GM18909 (cell line): ENCODE measurements around the gene ZSCAN21.

Source experiments
- ATAC-seq: cut with Tn5 transposase; IDR thresholded peaks from one replicate; pipeline ENCODE4 v1.9.1; 2021; ENCODE audit warnings: mild to moderate bottlenecking; ENCODE audit not compliant: unreplicated experiment, poor library complexity

ZSCAN21 gene

DNA sequence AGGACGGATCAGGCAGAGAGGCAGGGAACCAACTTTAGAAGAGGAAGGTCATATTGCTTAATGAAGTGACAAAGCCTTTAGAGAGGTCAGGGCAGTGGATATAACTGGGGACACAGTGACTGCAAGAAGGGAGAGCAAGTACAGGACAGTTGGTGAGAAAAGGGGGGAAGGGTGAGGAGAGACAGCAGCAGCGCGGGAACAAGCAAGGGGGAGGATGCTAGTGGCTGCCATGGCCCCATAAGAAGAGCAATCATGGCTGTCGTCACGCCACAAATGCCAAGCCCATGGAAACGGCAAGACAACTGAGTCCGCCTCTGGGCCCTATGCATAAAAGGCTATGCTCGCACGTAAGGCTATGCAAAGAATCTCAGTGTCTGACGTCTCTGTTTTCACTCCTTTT is 22.9 kb downstream of the ZSCAN21 start:
- no peak for ATAC-seq

DNA sequence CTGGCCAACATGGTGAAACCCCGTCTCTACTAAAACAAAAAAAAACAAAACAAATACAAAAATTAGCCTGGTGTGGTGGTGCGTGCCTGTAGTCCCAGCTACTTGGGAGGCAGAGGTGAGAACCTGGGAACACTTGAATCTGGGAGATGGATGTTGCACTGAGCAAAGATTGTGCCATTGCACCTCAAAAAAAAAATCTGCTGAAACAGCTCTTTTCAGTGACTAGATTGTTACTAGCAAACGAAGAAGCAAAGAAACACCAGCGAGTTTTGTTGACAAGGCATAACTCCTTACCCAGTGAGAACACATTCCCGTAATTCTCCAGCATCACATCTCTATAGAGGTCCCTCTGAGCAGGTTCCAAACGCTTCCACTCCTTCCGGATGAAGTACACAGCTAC is 25.3 kb downstream of the ZSCAN21 start:
- no peak for ATAC-seq

DNA sequence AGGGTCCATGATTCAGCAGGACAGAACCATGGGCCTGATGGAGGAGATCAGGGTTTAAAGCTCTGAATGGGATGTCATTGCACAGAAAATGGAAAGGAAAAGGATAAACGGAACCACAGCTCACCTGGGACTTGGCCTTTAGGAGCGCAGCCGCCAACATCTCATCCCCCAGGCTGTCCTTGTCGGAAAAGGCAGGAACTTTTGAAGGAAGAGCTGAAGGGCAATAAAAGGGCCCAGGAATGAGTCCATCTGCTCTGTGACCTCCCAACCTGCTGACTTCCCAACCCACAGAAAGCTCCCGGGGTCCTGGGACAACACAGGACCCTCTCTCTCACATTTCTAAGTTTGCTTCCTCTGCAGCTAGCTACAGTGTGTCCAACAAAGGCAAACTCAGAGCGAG is 25.8 kb downstream of the ZSCAN21 start:
- ATAC-seq = no peak

DNA sequence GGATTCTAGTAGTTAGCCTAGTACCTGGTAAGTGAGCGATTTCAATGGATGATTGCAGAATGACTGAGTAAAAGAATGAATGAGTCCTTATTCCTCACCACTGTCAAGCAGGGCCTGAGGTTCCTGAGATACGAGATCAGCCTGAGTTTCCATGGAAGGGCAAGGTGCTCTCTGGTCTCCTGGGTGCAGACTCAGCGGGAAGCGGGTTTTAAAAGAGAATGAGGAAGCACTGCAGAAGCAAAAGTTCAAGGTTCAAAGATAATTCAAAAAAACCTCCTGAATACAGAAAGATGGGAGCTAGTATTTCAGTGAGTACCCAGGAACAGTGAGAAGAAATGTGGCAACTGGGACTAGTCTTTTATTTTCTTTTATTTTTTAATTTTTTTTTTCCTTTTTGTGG is 27.6 kb downstream of the ZSCAN21 start:
- ATAC-seq = no peak

DNA sequence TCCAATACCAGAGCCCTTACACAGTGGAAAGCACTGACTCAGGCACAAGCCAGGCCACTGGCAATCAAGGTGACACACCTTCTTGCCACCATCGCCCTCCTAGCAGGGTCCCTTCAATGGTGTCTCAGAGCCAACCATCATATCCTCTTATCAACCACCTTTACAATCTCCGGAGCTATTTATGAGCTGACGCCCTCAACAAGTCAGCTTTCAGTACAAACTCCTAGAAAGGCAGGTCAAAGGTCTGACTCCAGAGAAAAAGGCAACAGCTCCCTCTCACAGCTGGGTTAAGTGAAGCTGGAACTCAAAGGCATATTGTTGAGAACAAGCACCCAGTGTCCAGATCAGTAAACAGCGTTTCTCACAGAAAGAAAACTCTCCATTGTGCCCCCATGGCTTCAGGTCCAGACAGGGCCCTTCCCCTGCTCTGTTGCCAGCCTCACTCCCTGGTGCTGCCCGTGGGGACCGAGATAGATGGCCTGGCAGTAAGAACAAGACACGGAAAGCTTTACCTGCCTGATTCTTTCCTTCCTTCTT is 29.5 kb downstream of the ZSCAN21 start:
- ATAC-seq = no peak

DNA sequence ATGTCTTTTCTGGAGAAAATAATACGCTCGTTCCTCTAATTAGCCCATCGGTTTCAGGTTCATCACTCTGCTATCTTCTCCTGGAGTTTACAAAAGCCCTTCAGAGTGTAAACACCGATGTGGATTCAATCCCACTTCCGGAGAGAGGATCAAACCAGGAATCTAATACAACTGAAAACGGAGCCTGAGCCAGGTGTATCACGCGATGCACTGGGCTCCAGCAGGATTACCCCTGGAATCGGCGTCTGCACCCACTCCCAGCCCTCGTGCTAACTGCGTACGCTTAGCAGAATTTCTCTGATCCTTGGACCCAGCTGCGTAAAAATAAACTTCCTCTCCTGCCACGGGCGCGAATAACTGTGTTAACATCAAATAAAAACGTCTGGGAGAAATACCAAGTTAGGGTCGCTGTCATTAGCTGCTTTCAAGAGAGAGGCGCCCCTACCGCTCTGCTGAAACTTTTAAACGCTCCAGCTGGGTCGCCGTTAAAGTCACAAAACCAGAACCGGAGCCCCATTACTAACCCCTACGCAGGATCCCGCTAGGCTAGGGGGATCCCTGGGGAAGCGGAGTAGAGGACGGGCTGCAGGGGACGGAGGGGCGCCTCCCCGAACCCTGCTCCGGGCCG is 31.4 kb downstream of the ZSCAN21 start:
- ATAC-seq = no peak

DNA sequence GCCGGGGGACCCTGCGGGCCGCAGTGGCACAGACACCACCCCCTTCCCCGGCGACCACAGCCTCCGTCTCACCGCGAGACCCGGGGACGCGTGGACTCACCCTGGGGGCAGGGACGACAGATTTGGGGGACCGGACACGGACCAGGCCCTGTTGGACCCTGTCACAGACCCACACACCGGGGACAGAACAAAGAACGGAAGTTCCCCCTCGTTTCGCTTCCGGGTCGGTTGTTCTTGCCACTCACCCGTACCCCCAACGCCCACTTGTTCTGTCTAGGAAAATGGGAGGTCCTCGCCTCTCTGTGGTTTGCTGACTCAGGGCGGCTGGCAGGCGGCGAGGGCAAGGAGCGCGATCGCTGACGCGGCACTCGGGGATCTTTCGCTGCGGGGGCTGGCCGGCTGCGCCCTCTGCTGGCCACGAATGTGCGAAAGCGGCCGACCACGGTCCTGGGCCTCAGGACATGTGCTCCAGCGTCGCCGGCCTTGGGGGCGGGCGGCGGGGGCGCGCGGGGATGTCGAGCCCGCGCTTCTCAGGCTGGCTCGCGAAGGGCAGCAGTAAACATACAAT is 32.0 kb downstream of the ZSCAN21 start, which contains the start of gene ZNF3:
Gene ZNF3, minus strand, starts transcription at position 189 of the 568 bp plus-strand sequence. CDS start 4,366 bp downstream, outside the sequence.
- ATAC-seq = peak; percentile 93

DNA sequence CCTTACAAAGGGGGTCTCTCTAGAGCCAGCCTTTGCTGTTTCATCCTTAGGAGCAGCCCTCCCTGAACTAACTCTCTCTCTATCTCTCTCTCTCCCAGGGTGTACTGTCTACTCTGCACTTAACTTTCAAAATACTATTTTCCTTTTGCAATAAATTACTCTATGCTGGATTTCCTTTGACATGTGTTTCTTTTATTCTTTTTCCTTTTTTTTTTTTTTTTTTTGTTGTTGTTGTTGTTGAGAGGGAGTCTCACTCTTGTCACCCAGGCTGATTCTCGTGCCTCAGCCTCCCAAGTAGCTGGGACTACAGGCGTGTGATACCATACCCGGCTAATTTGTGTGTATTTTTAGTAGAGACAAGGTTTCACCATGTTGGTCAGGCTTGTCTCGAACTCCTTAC is 33.4 kb downstream of the ZSCAN21 start:
- ATAC-seq = no peak

DNA sequence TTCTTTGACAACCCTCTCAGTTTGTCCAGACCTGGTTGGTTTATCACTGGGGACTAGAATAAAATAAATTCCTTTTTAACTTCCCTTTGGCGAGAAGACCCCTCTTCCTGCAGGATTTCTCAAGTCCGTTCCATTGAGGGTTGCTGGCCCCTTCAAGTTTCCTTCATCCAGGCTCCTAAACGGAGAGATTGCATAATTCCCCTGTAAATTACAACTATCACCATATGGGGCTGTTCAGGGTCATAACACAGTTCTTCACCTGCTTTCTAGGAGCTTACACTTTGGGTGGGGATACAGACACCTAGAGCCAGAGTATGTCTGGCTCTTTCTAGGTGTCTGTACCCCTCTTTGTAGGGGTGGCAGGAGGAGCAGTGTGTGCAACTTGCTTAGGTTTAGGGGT is 35.9 kb downstream of the ZSCAN21 start:
- ATAC-seq = no peak

DNA sequence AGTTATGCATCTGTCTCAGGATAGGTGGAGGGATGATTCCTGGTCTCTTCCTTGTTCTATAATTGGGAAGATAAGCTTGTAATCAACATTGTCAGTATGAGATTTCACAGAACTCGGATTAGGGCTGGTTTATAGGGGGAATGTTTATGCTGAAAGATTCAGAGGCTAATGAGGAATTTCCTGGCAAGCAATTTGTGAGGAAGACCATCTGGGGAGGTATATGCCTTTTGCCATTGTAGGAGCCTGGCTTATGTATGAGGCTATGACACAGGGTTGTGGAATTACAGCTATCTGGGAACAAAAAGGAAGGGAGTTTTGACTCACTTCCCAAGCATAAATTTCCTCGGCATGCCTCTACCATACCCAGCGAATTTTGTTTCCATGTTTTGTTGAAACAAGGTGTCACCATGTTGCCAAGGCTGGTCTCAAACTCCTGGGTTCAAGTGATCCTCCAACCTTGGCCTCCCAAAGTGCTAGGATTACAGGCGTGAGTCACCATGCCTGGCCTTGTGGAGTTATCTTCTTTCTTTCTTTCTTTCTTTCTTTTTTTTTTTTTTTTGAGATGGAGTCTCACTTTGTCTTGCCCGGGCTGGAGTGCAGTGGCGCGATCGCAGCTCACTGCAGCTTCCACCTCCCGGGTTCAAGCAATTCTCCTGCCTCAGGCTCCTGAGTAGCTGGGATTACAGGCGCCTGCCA is 37.6 kb downstream of the ZSCAN21 start:
- ATAC-seq = no peak

DNA sequence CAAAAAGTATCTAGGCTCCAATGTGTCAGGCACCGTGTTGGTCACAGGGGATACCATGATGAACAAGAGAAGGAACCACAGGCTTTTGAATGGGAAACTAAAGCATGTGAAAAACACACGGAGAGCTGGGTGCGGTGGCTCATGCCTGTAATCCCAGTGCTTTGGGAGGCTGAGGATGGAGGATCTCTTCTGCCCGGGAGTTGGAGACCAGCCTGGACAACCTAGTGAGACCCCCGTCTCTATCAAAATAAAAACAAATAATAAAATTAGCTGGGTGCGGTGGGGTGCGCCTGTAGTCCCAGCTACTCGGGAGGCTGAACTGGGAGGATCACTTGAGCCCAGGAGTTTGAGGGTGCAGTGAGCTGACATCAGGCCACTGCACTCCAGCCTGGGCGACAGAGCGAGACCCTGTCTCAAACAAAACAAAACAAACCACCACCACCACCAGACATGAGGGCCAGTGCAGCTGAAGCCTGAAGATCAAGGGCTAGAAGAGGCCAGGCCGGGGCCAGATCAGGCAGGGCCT is 38.6 kb downstream of the ZSCAN21 start:
- ATAC-seq = peak; percentile 16

DNA sequence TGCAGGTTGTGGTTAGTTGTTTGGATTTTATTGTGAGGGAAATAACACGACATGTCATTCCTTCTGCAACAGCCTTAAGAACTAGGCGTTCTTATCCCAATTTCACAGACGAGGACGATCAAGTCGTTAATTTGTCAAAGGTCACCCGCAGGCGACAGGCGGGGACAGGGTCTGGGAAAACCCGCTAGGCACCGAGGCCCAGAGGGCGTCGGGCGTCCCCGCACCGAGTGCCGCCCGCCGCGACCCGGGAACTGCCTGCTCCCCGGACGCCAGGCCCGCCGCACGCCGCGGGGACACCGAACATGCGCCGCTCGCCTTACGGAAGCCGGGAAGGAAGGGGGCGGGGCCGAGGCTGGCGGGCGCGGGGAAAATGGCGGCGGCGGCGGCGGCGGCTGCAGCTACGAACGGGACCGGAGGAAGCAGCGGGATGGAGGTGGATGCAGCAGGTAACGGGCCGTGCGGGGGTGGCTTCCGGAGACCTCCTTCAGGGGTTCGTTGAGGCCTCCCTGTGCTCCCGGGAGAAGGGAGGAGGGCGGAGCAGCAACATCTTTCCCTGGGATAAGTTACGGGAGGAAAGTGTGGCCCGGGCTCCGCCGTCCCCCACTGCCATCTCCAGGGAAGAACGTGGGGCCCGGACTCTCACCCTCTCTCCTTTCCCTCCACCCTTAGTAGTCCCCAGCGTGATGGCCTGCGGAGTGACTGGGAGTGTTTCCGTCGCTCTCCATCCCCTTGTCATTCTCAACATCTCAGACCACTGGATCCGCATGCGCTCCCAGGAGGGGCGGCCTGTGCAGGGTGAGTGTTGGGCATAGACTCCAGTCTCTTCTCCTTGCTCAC is 39.3 kb downstream of the ZSCAN21 start, which contains the start of gene COPS6:
Gene COPS6, plus strand, starts transcription at position 349 of the 837 bp plus-strand sequence. Its CDS starts 22 bp downstream, at position 371.
- ATAC-seq = peak; percentile 58

DNA sequence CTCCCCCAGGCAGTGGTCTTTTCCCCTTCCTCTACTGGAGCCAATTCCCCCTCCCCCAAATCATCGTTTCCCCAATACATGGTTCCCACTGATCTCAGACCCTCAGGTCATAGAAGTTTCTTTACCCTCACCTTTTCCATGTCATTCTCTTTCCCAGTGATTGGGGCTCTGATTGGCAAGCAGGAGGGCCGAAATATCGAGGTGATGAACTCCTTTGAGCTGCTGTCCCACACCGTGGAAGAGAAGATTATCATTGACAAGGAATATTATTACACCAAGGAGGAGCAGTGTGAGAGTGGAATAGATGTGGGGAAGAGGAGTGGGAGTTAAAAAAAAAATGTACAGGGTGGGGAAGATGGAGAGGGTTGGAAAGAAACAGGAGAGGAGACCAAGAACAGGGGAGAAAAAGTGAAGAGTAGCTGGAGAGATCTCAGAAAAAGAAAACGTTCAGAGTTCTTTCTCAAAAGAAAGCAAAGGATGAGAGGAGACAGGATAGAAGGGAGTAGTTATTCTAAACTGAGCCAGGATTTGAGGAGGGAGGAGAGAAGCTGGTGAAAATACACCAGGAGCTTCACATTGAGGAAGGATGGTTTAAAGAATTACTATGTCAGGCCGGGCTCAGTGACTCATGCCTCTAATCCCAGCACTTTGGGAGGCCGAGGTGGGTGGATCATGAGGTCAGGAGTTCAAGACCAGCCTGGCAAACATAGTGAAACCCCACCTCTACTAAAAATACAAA is 40.1 kb downstream of the ZSCAN21 start:
- no peak for ATAC-seq

DNA sequence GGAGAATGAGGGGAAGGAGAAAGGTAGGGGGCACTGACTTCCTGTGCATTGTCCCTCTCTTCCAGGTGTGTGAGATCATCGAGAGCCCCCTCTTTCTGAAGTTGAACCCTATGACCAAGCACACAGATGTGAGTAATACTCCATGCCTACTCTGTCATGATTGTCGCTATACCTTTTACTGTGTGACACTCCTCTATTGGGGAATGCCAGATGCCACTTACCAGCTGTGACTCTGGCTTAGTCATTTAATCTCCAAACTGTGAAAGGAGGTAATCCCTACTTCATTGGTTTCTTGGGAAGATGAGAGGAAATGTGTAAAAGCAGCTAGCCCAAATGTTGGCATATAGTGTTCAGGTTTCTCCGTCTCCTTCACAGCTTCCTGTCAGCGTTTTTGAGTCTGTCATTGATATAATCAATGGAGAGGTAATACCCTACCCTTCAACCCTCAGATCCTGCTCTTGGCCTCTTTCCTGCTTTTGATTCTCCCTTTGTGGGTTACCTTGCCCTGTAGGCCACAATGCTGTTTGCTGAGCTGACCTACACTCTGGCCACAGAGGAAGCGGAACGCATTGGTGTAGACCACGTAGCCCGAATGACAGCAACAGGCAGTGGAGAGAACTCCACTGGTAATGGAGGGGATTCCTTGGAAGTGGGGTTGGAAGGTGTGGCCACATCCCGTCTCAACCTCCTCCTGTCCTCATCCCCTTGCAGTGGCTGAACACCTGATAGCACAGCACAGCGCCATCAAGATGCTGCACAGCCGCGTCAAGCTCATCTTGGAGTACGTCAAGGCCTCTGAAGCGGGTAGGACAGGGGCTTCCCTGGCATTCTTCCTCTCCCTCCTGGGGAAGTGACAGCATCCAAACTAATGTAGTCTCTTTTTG is 41.2 kb downstream of the ZSCAN21 start:
- ATAC-seq = no peak

DNA sequence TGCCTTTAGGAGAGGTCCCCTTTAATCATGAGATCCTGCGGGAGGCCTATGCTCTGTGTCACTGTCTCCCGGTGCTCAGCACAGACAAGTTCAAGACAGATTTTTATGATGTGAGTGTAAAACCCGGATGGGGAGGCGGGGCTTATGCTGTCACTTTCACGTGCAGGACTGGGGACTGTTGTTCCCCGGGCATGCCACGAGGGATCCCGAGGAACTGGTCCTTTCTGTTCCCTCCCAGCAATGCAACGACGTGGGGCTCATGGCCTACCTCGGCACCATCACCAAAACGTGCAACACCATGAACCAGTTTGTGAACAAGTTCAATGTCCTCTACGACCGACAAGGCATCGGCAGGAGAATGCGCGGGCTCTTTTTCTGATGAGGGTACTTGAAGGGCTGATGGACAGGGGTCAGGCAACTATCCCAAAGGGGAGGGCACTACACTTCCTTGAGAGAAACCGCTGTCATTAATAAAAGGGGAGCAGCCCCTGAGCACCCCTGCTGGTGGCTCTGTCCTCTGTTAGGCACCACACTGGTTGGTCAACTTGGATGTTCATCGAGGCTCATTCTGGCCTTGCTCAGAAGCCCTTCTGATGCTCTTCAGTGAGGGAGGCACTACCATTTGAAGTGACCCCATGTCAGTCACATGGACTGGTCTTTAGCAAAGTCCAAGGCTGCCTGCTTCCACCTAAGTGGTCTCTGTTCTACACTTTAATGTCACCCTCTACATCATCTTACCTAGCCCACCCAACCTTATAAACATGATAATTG is 42.0 kb downstream of the ZSCAN21 start:
- ATAC-seq = no peak

DNA sequence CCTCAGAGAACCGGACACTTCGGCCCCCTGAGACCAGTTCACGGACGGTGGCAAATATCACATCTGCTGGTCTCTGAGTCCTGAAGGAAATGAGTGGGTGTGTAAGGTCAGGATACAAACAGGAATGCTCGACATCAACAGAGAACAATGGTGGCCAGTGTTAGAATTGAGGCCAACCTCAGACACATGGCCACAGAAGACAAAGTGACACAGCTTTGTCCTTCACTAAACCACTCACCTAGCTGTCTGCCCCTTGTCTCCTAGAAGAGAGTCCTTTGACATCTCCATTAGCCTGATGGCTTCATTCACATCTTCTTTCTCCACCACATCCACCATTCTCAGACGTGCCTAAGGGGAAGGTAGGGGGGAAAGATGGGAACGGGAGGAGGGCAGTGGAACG is 43.5 kb downstream of the ZSCAN21 start:
- no peak for ATAC-seq

DNA sequence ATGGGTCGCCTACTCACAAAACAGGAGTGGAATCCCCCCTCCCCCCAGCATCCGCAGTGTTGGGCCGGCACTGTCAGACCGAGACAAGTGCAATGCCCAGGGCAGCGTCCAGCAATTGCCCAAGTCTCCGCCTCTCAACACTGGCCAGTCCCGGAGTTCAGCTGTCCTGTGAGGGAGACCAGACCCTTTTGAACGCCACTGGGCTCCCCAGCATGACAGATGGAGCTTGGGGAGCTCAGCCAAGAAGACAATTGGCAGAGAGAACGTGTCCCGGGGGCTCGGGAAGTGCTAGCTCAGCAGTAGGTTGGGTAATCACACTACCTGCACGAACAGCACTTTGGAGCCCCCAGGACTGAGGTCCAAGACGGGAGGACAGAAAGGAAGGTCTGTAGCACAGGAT is 43.9 kb downstream of the ZSCAN21 start:
- no peak for ATAC-seq

DNA sequence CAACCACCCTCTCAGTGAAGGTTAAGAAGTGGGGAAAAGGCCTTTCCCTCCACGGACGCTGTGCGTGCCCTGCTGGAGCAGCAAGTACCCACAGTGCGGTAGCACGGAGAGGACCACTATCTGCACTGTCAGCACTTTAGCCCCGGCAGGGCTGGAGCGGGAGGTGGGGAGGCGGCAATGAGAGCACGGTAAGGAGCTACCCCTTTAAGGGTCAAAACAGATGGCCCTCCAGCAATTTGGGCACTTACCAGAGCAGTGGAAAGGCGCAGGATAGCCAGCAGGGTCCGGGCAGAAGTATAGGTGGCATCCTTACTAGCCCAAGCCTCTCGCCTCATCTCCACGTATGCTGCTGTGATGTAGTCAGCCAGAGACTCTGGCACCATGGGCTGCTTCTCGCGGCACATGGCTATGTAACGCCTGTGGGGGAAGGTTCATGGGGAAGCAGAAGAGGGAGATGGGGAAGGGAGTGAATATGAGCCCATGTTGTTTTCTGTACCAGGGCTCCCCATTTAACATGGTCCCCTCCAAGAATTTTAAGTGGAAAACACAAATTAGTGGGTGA is 44.4 kb downstream of the ZSCAN21 start:
- ATAC-seq = no peak
